Sigmoid colon (tissue), 4 donors: ENCODE measurements around the gene EIF3I.

Experiments used
- CTCF ChIP-seq, 4 experiments: fragments of 450-650 bp in 3 of 4; fragments of 200-600 bp in 1 of 4; IDR thresholded peaks; one replicate each; pipeline ENCODE4 v1.5.1; 2016 to 2019; ENCODE audit warnings: antibody characterized with exemption in 4 of 4, mild to moderate bottlenecking in 3 of 4, moderate library complexity in 2 of 4
- EP300 ChIP-seq, 4 donors: sonication (generic); formaldehyde crosslinking; IDR thresholded peaks; one replicate each; pipeline ENCODE4 v1.6.1; 2017; ENCODE audit warnings: antibody characterized with exemption in 4 of 4
- POLR2A ChIP-seq, 2 donors: fragments of 450-650 bp; IDR thresholded peaks; one replicate each; pipeline ENCODE4 v1.6.1; 2016; ENCODE audit warnings: antibody characterized with exemption in 2 of 2, mild to moderate bottlenecking in 2 of 2, moderate library complexity in 2 of 2

GRCh38 chr1:32197074-32197473 lies 25.1 kb upstream of the EIF3I start:
- TF ChIP-seq CTCF (IDR thresholded peaks at IDR 0.05) (no peak), POLR2A (IDR thresholded peaks at IDR 0.05) (no peak), EP300 (IDR thresholded peaks at IDR 0.05) (no peak)
